ENCODE data around the gene DOP1B.
"Not testable (repeated sequence)": the region's sequence is repeated elsewhere in the genome, so short reads cannot be mapped to it uniquely, and the experiment has no call there.

The DOP1B gene

GRCh38 chr21:36188081-36188681, 31.6 kb downstream of the DOP1B start:
- no peak overlapping the region for H3K4me3 ChIP-seq (ENCODE audit: control insufficient read depth, low read depth, low read length)
- no peak for DNase-seq (ENCODE audit: low read depth)
- no peak for TF ChIP-seq CTCF (IDR thresholded peaks at IDR 0.05; ENCODE audit: control insufficient read depth, insufficient read depth, low read depth, low read length, missing control alignments)

- no peak overlapping the region for H3K4me3 ChIP-seq (ENCODE audit: control insufficient read depth, low read depth, low read length)
- TF ChIP-seq CTCF (IDR thresholded peaks at IDR 0.05; ENCODE audit: control insufficient read depth, insufficient read depth, low read depth, low read length, missing control alignments): no peak
- no peak for DNase-seq (ENCODE audit: low read depth)
Observed at GRCh38 chr21:36188937-36189336, 32.3 kb downstream of the DOP1B start.

- no peak overlapping the region for H3K4me3 ChIP-seq (ENCODE audit: control insufficient read depth, low read depth, low read length)
- no peak for TF ChIP-seq CTCF (IDR thresholded peaks at IDR 0.05; ENCODE audit: control insufficient read depth, insufficient read depth, low read depth, low read length, missing control alignments)
- no peak for DNase-seq (ENCODE audit: low read depth)
Observed at GRCh38 chr21:36190736-36191135, 34.1 kb downstream of the DOP1B start.

DNA sequence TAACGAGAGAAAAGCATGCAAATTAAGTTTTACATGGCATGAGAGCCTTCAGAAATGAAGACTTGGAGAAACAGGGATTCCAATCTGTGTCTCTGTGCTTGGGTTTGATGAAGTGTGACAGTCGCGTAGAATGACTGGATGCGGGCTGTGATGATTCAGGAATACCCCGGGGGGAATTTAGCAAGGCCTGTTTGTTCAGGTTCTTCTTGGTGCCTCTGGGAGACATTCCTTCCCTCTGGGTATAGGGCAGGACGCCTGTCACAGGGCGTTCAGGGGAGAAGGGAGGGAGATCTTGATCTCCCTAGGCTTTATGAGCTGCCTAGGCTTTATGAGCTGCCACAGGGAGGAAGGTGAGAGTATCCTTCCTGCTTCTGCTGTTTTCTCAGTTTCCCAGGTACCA, 36.6 kb downstream of the DOP1B start:
- no peak for DNase-seq (ENCODE audit: low read depth)
- no peak overlapping the region for H3K4me3 ChIP-seq (ENCODE audit: control insufficient read depth, low read depth, low read length)
- TF ChIP-seq CTCF (IDR thresholded peaks at IDR 0.05; ENCODE audit: control insufficient read depth, insufficient read depth, low read depth, low read length, missing control alignments): no peak

GRCh38 chr21:36194024-36194423, 37.4 kb downstream of the DOP1B start:
- no peak overlapping the region for H3K4me3 ChIP-seq (ENCODE audit: control insufficient read depth, low read depth, low read length)
- no peak for DNase-seq (ENCODE audit: low read depth)
- TF ChIP-seq CTCF (IDR thresholded peaks at IDR 0.05; ENCODE audit: control insufficient read depth, insufficient read depth, low read depth, low read length, missing control alignments): no peak

DNA sequence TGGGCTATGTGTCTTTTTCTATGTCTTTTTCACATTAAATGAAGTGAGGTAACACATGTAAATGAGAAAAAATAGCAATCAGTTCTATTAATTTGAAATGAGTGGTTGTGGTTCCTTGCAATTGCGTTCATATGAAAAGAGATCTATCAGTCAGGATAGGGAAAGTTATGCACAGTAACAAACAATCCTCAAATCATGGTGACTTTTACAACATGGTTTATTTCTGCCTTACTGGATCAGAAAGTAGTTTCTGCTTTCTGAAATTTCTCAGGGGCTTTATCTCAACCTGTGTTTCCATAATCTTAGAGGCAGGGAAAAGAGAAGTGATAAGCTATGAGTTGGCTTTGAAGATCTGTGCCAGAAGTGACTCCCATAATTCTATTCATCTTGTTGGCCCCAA, 39.0 kb downstream of the DOP1B start:
- TF ChIP-seq CTCF (IDR thresholded peaks at IDR 0.05; ENCODE audit: control insufficient read depth, insufficient read depth, low read depth, low read length, missing control alignments): no peak
- H3K4me3 ChIP-seq (ENCODE audit: control insufficient read depth, low read depth, low read length): no peak overlapping the region
- no peak for DNase-seq (ENCODE audit: low read depth)

- no peak for TF ChIP-seq CTCF (IDR thresholded peaks at IDR 0.05; ENCODE audit: control insufficient read depth, insufficient read depth, low read depth, low read length, missing control alignments)
- no peak overlapping the region for H3K4me3 ChIP-seq (ENCODE audit: control insufficient read depth, low read depth, low read length)
- DNase-seq (ENCODE audit: low read depth): no peak
Observed at GRCh38 chr21:36199021-36199420, 42.4 kb downstream of the DOP1B start.

- H3K4me3 ChIP-seq (ENCODE audit: control insufficient read depth, low read depth, low read length); DNase-seq (ENCODE audit: low read depth): not testable (repeated sequence)
Observed at GRCh38 chr21:36199575-36199974, 43.0 kb downstream of the DOP1B start.
